ENCODE results near the gene GDA.

Gene GDA

DNA sequence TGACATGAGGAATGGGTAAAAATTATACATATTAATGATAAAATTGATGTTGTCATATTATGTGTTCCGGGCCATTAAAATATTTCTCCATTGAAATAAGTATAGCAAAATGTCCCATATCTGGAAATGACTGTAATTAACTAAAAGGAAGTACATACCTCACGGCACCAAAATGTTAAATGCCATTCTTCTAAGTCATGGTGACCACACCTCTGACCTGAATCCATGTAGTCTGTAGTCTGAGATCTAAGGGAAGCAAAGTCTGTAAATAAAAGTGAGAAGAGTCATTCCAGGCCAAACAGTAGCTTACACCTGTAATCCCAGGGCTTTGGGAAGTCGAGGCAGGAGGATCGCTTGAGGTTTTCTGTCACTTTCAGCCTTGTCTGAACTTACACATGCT is 8.7 kb upstream of the GDA start:
- Histone ChIP-seq H3K36me3 (no peaks in the 10 kb centered on the region), H3K9me3 (no peaks in the 10 kb centered on the region), H3K4me1 (no peaks in the 10 kb centered on the region), H3K4me3 (no peak overlapping the region), H3K27ac (no peak overlapping the region), H3K27me3 (no peaks in the 10 kb centered on the region)
- intact Hi-C loops (cut with DNase I; ENCODE audit: low total_unique reads), result no loop called here
- DNase-seq, result no peak
- TF ChIP-seq, protein P1, sequence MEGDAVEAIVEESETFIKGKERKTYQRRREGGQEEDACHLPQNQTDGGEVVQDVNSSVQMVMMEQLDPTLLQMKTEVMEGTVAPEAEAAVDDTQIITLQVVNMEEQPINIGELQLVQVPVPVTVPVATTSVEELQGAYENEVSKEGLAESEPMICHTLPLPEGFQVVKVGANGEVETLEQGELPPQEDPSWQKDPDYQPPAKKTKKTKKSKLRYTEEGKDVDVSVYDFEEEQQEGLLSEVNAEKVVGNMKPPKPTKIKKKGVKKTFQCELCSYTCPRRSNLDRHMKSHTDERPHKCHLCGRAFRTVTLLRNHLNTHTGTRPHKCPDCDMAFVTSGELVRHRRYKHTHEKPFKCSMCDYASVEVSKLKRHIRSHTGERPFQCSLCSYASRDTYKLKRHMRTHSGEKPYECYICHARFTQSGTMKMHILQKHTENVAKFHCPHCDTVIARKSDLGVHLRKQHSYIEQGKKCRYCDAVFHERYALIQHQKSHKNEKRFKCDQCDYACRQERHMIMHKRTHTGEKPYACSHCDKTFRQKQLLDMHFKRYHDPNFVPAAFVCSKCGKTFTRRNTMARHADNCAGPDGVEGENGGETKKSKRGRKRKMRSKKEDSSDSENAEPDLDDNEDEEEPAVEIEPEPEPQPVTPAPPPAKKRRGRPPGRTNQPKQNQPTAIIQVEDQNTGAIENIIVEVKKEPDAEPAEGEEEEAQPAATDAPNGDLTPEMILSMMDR (IDR thresholded peaks at IDR 0.05), result no peak

DNA sequence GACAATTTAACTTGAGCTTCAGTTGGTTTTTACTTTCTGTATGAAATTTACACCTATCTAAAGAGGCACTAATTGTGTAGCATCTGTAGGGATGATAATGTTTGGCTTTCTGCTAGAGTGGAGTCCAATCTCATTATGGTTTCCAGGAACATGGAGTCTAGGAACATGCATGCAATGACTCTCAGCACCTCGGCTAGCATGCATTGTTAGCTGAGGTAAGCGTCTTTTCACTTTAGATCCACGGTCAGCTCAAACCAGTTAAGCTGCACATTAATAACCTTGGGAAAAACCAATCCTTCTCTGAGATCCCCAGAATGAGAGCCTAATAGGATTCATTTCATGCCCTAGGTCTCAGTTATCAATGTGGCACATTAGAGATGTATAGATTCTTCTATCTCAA is 7.8 kb upstream of the GDA start:
- H3K4me3 ChIP-seq, result no peak overlapping the region
- H3K27me3 ChIP-seq, result peaks cover 0 to 6% of the 10 kb centered on the region in 2 donors
- TF ChIP-seq, protein P1 (IDR thresholded peaks at IDR 0.05), result no peak
- no peaks in the 10 kb centered on the region for H3K4me1 ChIP-seq
- no peaks in the 10 kb centered on the region for H3K36me3 ChIP-seq
- no peak for DNase-seq
- H3K27ac ChIP-seq, result no peak overlapping the region
- no peaks in the 10 kb centered on the region for H3K9me3 ChIP-seq
- intact Hi-C loops (cut with DNase I; ENCODE audit: low total_unique reads), result no loop called here

DNA sequence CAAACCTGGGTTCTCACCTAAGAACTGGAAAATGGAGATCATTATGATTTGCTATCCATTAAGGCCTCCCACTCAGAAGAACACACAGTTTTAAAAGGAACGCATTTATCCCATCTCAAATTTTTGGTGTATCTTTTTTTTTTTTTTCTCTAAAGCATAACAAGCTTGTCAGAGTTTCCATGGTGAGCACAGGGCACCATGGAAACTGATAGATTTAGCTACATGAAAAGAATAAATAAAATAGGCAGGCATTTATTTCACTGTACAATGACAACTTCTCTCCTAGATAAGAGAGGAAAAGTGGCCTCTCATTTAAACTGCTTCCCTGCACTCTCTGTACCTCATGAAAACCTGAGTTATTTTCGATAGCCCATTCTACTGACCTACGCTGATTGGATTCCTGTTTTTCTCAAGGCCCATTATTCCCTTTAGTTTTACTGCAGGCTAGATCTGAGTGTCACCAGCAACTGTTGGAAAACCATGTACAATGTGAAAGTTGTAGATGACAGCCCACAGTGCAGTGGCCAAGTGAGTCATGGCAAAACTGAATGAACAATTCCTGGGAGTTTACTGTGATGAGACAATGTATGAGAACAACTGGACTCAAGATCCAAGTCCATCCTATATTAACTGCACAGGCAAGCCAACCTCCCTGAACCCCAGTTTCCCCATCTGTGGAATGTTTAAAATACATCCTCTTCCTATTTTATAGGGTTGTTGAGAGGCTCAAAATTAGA is 4.3 kb upstream of the GDA start:
- TF ChIP-seq, protein P1 (IDR thresholded peaks at IDR 0.05), result no peak
- no peaks in the 10 kb centered on the region for H3K36me3 ChIP-seq

DNA sequence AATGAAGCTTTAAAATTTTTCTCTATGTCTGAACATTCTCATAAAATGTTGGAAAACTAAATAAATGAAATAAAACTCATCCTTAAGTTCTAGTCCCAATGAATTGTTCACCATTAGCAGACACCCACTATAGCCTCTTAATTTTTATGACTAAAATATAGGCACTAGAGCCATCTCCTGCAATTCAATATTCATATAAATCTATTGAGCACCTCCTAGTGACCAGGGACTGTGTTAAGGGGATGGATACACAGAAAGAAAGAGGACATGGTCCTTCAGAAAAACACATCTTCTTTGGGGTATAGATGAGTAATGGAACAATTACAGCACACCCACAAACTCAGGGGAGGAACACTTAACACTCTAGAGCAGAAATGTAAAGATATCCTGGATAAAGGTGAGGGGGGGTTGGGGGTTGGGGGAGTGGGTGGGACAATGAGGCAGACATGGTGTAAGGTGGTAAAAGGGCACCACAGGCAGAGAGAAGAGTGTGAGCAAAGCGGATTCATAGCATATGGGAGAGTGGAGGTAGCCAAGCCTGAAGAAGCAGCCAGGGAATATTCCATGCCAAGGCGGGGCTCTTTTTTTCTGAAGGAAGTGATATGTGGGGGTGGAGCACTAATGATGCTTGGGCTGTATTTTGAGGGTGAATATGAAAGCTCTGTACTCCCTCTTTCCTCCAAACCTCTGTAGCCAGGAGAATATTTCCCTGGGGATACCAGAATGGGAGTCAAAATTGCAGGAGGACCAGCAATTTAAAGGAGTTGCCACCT is 3.3 kb upstream of the GDA start:
- Histone ChIP-seq H3K27ac (no peak overlapping the region), H3K27me3 (peaks cover 0 to 21% of the 10 kb centered on the region in 2 donors), H3K9me3 (no peaks in the 10 kb centered on the region), H3K36me3 (no peaks in the 10 kb centered on the region), H3K4me1 (peaks cover 0 to 9% (median 3%) of the 10 kb centered on the region in 4 donors), H3K4me3 (no peak overlapping the region)
- intact Hi-C loops (cut with DNase I; ENCODE audit: low total_unique reads), result no loop called here
- TF ChIP-seq, protein P1 (IDR thresholded peaks at IDR 0.05), result no peak
- no peak for DNase-seq

More for the DNA sequence above, 4.3 kb upstream of the GDA start:
- Histone ChIP-seq H3K27ac (no peak overlapping the region), H3K9me3 (no peaks in the 10 kb centered on the region), H3K27me3 (peaks cover 0 to 20% of the 10 kb centered on the region in 2 donors), H3K4me1 (peaks cover 0 to 9% (median 3%) of the 10 kb centered on the region in 4 donors), H3K4me3 (no peak overlapping the region)
- intact Hi-C loops (cut with DNase I; ENCODE audit: low total_unique reads), result no loop called here
- DNase-seq, result no peak

DNA sequence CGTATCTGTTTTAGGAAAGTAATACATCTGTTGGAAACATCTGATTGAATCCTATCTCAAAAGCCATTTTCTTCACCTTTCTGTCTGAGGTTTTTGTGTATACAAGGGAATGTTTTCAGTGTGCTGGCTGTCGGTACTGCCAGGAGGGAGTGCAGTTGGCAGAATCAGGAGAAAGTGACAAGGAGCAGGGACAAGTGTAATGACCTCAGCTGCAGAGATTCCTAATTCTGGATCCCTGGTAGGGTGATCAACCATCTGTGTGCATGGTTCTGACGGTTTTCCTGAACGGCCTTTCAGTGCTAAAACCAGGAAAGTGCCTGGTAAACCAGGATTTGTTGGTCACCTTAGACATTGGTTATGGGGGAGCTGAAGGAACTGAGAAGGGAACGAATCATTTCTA is 1.6 kb upstream of the GDA start:
- Histone ChIP-seq H3K36me3 (no peaks in the 10 kb centered on the region), H3K27me3 (peaks cover 0 to 21% of the 10 kb centered on the region in 2 donors), H3K27ac (no peak overlapping the region), H3K4me3 (no peak overlapping the region), H3K4me1 (peaks cover 0 to 9% (median 3%) of the 10 kb centered on the region in 4 donors), H3K9me3 (no peaks in the 10 kb centered on the region)
- DNase-seq, result no peak
- intact Hi-C loops (cut with DNase I; ENCODE audit: low total_unique reads), result no loop called here
- TF ChIP-seq, protein P1 (IDR thresholded peaks at IDR 0.05), result no peak
